Suprapubic skin (tissue), 4 donors: ENCODE measurements around the gene CLSTN2. TPM values are rescaled to one million over a fixed set of nuclear protein-coding genes. Genes with fewer than 3 reads are reported as not detected.

Source experiments
- DNase-seq, 2 donors: peaks; one replicate each; pipeline ENCODE4 v3.0.0-alpha.2; 2019; ENCODE audit warnings: low spot score in 2 of 2
- H3K27ac ChIP-seq: fragments of 200-600 bp; sonication (generic); one replicate; pipeline ENCODE4 v1.5.1; 2019
- H3K27me3 ChIP-seq: fragments of 200-600 bp; sonication (generic); one replicate; pipeline ENCODE4 v1.5.1; 2019
- H3K36me3 ChIP-seq: fragments of 200-600 bp; sonication (generic); one replicate; pipeline ENCODE4 v1.5.1; 2019
- H3K4me1 ChIP-seq: fragments of 200-600 bp; sonication (generic); one replicate; pipeline ENCODE4 v1.5.1; 2019
- H3K4me3 ChIP-seq: fragments of 200-600 bp; sonication (generic); one replicate; pipeline ENCODE4 v1.5.1; 2019; ENCODE audit warnings: mild to moderate bottlenecking
- H3K9me3 ChIP-seq: fragments of 200-600 bp; sonication (generic); one replicate; pipeline ENCODE4 v1.5.1; 2019
- EP300 ChIP-seq: sonication (generic); formaldehyde crosslinking; IDR thresholded peaks from one replicate; pipeline ENCODE4 v1.6.1; 2017; ENCODE audit warnings: antibody characterized with exemption
- POLR2A ChIP-seq, 2 donors: fragments of 450-650 bp; IDR thresholded peaks; one replicate each; pipeline ENCODE4 v1.6.1; 2017; ENCODE audit warnings: antibody characterized with exemption in 2 of 2, mild to moderate bottlenecking in 2 of 2, moderate library complexity in 2 of 2
- POLR2AphosphoS5 ChIP-seq, 3 donors: sonication (generic); formaldehyde crosslinking; IDR thresholded peaks; one replicate each; pipeline ENCODE4 v1.6.1; 2017; ENCODE audit warnings: antibody characterized with exemption in 3 of 3
- WGBS: methylation state at CpG from one replicate; pipeline ENCODE4 v1.1.5; 2018; 5-methylcytosine and 5-hydroxymethylcytosine counted together
- total RNA-seq, 4 donors: library from RNA; depleted of rRNA; stranded (reverse); fragments of >200 nt; gene quantifications; one replicate each; pipeline ENCODE4 v1.1.0, GENCODE V29; 2016
- TF ChIP-seq, protein P1 (sequence below), 2 donors: fragments of 200-600 bp in 1 of 2; fragments of 450-650 bp in 1 of 2; sonication (generic) in 1 of 2; IDR thresholded peaks; one replicate each; pipeline ENCODE4 v1.5.1; 2016 to 2019; ENCODE audit warnings: antibody characterized with exemption in 2 of 2, mild to moderate bottlenecking in 1 of 2, moderate library complexity in 1 of 2

CLSTN2 gene
- total RNA-seq, 4 donors from 2014 or later, result 4.3 to 14.1 (median 7.4) TPM

DNA sequence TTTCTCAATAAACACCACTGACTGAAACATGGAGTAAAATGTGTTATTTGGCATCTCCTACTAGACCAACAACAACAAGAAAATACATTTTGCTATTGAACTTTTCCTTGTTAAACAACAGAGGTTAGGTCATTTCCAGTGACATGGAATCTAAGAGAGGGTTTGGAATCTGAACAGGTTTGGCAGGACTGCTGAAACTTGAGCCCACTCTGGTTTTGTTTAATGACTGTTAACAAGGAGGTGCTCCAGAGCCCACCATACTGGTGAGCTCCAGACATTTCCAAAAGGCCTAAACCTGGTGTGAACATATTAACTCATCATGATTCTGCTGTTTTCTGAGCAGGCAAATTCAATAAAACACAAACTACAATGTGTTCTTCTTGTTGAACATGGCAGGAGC is 412.2 kb downstream of the CLSTN2 start:
- Histone ChIP-seq H3K4me1 (no peaks in the 10 kb centered on the region), H3K36me3 (no peaks in the 10 kb centered on the region), H3K27ac (no peak overlapping the region), H3K27me3 (no peaks in the 10 kb centered on the region), H3K4me3 (no peak overlapping the region), H3K9me3 (no peaks in the 10 kb centered on the region)
- TF ChIP-seq POLR2AphosphoS5 (IDR thresholded peaks at IDR 0.05), result no peak
- TF ChIP-seq POLR2A (IDR thresholded peaks at IDR 0.05), result no peak
- no peak for TF ChIP-seq EP300
- TF ChIP-seq, protein P1, sequence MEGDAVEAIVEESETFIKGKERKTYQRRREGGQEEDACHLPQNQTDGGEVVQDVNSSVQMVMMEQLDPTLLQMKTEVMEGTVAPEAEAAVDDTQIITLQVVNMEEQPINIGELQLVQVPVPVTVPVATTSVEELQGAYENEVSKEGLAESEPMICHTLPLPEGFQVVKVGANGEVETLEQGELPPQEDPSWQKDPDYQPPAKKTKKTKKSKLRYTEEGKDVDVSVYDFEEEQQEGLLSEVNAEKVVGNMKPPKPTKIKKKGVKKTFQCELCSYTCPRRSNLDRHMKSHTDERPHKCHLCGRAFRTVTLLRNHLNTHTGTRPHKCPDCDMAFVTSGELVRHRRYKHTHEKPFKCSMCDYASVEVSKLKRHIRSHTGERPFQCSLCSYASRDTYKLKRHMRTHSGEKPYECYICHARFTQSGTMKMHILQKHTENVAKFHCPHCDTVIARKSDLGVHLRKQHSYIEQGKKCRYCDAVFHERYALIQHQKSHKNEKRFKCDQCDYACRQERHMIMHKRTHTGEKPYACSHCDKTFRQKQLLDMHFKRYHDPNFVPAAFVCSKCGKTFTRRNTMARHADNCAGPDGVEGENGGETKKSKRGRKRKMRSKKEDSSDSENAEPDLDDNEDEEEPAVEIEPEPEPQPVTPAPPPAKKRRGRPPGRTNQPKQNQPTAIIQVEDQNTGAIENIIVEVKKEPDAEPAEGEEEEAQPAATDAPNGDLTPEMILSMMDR (IDR thresholded peaks at IDR 0.05), result no peak
- DNase-seq, result no peak

DNA sequence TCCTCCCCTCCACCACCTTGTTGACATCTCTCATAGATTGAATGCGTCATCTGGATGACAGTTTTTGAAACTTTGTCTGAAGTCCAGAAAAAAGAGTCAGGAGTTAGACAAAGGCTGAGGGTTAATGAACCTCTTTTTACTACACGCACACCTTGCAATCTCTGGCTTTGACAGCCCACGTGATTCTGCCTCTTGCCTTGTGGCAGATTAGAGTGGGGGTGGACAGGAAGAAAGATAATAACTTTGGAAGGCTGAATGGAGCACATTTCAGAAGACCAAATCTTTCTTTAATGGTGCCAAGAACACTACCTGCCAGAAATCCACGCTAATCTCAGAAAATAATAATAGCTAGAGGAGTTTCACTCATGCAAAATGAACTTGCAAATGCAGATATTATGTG is 415.0 kb downstream of the CLSTN2 start:
- Histone ChIP-seq H3K4me1 (no peaks in the 10 kb centered on the region), H3K4me3 (no peak overlapping the region), H3K36me3 (no peaks in the 10 kb centered on the region), H3K27ac (no peak overlapping the region), H3K9me3 (no peaks in the 10 kb centered on the region), H3K27me3 (no peaks in the 10 kb centered on the region)
- TF ChIP-seq POLR2AphosphoS5 (IDR thresholded peaks at IDR 0.05), result no peak
- no peak for TF ChIP-seq POLR2A (IDR thresholded peaks at IDR 0.05)
- TF ChIP-seq EP300, result no peak
- TF ChIP-seq, protein P1 (IDR thresholded peaks at IDR 0.05), result no peak
- 71% methylated on average over 4 of the region's 4 CpGs for WGBS
- no peak for DNase-seq

DNA sequence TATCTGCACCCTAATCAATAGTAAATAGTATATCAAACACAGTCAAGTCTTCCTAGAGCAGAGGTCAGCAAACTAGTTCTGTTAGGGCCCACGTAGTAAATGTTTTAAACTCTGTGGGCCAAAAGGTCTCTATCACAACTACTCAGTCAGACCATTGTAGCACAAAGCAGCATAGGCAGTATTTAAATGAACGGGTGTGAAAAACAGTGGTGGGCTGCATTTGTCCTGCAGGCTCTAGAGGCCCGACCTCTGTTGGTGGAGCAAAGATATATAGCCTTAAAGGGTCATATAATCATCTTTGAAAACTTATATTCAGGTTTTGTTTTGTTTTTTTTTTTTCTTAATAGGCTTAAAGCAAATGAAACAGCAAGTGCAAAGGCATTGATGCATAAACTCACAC is 416.5 kb downstream of the CLSTN2 start:
- no peak for TF ChIP-seq POLR2A (IDR thresholded peaks at IDR 0.05)
- no peak for TF ChIP-seq POLR2AphosphoS5 (IDR thresholded peaks at IDR 0.05)
- no peak for TF ChIP-seq EP300
- TF ChIP-seq, protein P1 (IDR thresholded peaks at IDR 0.05), result no peak
- H3K4me3 ChIP-seq, result no peak overlapping the region
- DNase-seq, result no peak
- H3K4me1 ChIP-seq, result no peaks in the 10 kb centered on the region
- H3K27ac ChIP-seq, result no peak overlapping the region
- H3K36me3 ChIP-seq, result no peaks in the 10 kb centered on the region
- H3K9me3 ChIP-seq, result no peaks in the 10 kb centered on the region
- no peaks in the 10 kb centered on the region for H3K27me3 ChIP-seq
- WGBS, result 59% methylated on average over 3 of the region's 3 CpGs

DNA sequence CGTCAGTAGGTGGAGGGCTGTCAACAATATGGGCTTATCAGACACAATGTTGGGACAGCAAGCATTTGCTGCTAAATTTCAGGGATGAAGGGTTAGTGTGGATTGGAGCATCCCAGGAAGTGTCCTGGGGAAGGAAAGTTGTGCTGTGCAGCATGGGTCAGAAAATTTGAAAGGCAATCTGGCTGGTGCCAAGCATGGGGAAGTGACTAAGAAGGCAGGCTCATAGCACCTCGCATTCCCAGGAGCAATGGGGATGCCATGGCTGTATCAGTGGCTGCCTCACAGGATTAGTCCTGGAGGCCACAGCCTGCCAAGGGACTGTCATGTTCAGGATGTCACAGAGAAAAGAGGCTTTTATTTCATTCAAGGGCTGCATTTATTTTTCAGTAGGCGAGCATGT is 420.5 kb downstream of the CLSTN2 start:
- H3K27ac ChIP-seq, result no peak overlapping the region
- 79% methylated on average over 3 of the region's 3 CpGs for WGBS

DNA sequence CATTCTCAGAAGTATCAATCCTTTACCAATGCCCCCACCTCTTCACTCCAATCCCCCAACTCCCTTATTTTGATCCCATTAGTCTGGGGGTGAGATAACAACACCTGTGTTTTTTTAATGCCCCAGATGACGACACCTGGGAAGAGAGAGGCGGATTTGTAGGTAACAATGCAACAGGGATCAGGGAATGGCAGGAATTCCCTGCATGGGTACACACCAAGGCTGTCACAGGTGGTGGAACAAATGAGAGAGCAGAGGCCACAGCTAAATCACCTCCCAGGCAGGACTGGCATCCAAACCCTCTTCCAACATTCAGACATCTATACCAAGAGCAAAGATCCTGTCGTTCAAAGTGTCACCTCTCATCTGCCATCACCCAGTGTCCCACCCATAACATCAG is 423.7 kb downstream of the CLSTN2 start:
- DNase-seq, result no peak
- 68% methylated on average over 3 of the region's 3 CpGs for WGBS
- TF ChIP-seq POLR2A (IDR thresholded peaks at IDR 0.05) (no peak), EP300 (no peak), POLR2AphosphoS5 (IDR thresholded peaks at IDR 0.05) (no peak)
- TF ChIP-seq, protein P1 (IDR thresholded peaks at IDR 0.05), result no peak
- no peaks in the 10 kb centered on the region for H3K27me3 ChIP-seq
- H3K4me3 ChIP-seq, result no peak overlapping the region
- no peaks in the 10 kb centered on the region for H3K4me1 ChIP-seq
- H3K9me3 ChIP-seq, result no peaks in the 10 kb centered on the region
- H3K27ac ChIP-seq, result no peak overlapping the region
- no peaks in the 10 kb centered on the region for H3K36me3 ChIP-seq

More for the DNA sequence above, 420.5 kb downstream of the CLSTN2 start:
- Histone ChIP-seq H3K36me3 (no peaks in the 10 kb centered on the region), H3K4me3 (no peak overlapping the region), H3K4me1 (no peaks in the 10 kb centered on the region), H3K27me3 (no peaks in the 10 kb centered on the region), H3K9me3 (no peaks in the 10 kb centered on the region)
- DNase-seq, result no peak
- no peak for TF ChIP-seq EP300
- TF ChIP-seq, protein P1 (IDR thresholded peaks at IDR 0.05), result no peak
- TF ChIP-seq POLR2AphosphoS5 (IDR thresholded peaks at IDR 0.05), result no peak
- TF ChIP-seq POLR2A (IDR thresholded peaks at IDR 0.05), result no peak
